SK-N-SH (cell line): Measurements from ENCODE around the gene ASTN2. TPM values are rescaled to one million over a fixed set of nuclear protein-coding genes. Genes with fewer than 3 reads are reported as not detected.

Experiments
- CTCF ChIA-PET: fragments of 300-600, 350-600 bp; formaldehyde crosslinking; extraction: SDS; loops from one replicate; lab custom pipeline; 2021; lab: Yijun Ruan, JAX
- POLR2A ChIA-PET: fragments of 350-600 bp; sonication (Branson Sonifier 250); formaldehyde crosslinking; extraction: SDS; loops from one replicate; lab custom pipeline; 2020; ENCODE audit warnings: antibody characterized with exemption, inconsistent platforms; lab: Yijun Ruan, JAX
- DNase-seq: peaks from one replicate; pipeline ENCODE4 v3.0.0; 2012
- H2AFZ ChIP-seq: fragments of 200-600 bp; sonication (generic); 2 replicates; pipeline ENCODE4 v1.8.1; 2016; ENCODE audit warnings: antibody characterized with exemption, mild to moderate bottlenecking, low read depth
- H3F3A ChIP-seq: fragments of 200-600 bp; sonication (generic); replicated peaks from 2 replicates; pipeline ENCODE3; 2016; ENCODE audit warnings: antibody characterized with exemption, mild to moderate bottlenecking; ENCODE audit not compliant: insufficient read depth
- H3K27ac ChIP-seq, 2 experiments: fragments of 200-500 bp in 1 of 2; fragments of 200-600 bp in 1 of 2; sonication (Bioruptor generic) in 1 of 2; sonication (generic), shearing (Covaris generic) in 1 of 2; 2 replicates each; pipeline versions ENCODE4 v1.5.1 to v1.6.1; 2014 to 2016; ENCODE audit warnings: low read depth in 2 of 2, inconsistent platforms in 1 of 2, low read length in 1 of 2, mild to moderate bottlenecking in 1 of 2, mixed read lengths in 1 of 2
- H3K27me3 ChIP-seq: fragments of 200-600 bp; sonication (generic), shearing (Covaris generic); 2 replicates; pipeline ENCODE4 v1.6.1; 2016; ENCODE audit warnings: mixed run types; ENCODE audit not compliant: insufficient read depth
- H3K36me3 ChIP-seq, 2 experiments: fragments of 200-500 bp in 1 of 2; fragments of 200-600 bp in 1 of 2; sonication (Bioruptor generic) in 1 of 2; sonication (generic) in 1 of 2; replicated peaks in 1 of 2; 2 replicates each; pipeline versions ENCODE3 to v1.5.1; 2014 to 2016; ENCODE audit warnings: low read length in 1 of 2, mild to moderate bottlenecking in 1 of 2; ENCODE audit not compliant: insufficient read depth in 2 of 2, control insufficient read depth in 1 of 2
- H3K4me1 ChIP-seq, 2 experiments: fragments of 200-500 bp in 1 of 2; fragments of 200-600 bp in 1 of 2; sonication (Bioruptor generic) in 1 of 2; sonication (generic), shearing (Covaris generic) in 1 of 2; 2 replicates each; pipeline versions ENCODE4 v1.5.1 to v1.6.1; 2014 to 2016; ENCODE audit warnings: low read depth in 1 of 2, low read length in 1 of 2, mixed run types in 1 of 2; ENCODE audit not compliant: insufficient read depth in 2 of 2, control insufficient read depth in 1 of 2
- H3K4me2 ChIP-seq: fragments of 200-600 bp; sonication (generic), shearing (Covaris generic); 2 replicates; pipeline ENCODE4 v1.6.1; 2017; ENCODE audit warnings: mixed run types
- H3K4me3 ChIP-seq, 2 experiments: fragments of 200-500 bp in 1 of 2; fragments of 200-600 bp in 1 of 2; sonication (Bioruptor generic) in 1 of 2; sonication (generic), shearing (Covaris generic) in 1 of 2; 2 replicates each; pipeline versions ENCODE4 v1.5.1 to v1.8.1; 2014 to 2016; ENCODE audit warnings: low read depth in 2 of 2, inconsistent platforms in 1 of 2, low read length in 1 of 2, mild to moderate bottlenecking in 1 of 2, mixed read lengths in 1 of 2, moderate library complexity in 1 of 2
- H3K79me2 ChIP-seq: fragments of 200-600 bp; sonication (generic); 2 replicates; pipeline ENCODE4 v1.8.1; 2017; ENCODE audit warnings: mild to moderate bottlenecking; ENCODE audit not compliant: insufficient read depth
- H3K9ac ChIP-seq: fragments of 200-600 bp; sonication (generic); 2 replicates; pipeline ENCODE4 v1.6.1; 2017; ENCODE audit warnings: mixed run types
- H3K9me2 ChIP-seq: fragments of 200-600 bp; sonication (generic); 2 replicates; pipeline ENCODE4 v1.6.1; 2017; ENCODE audit warnings: mixed run types
- H3K9me3 ChIP-seq: fragments of 200-600 bp; sonication (generic); 2 replicates; pipeline ENCODE4 v1.6.1; 2017; ENCODE audit warnings: mixed run types, mild to moderate bottlenecking, moderate library complexity
- H4K20me1 ChIP-seq: fragments of 200-600 bp; sonication (generic); 2 replicates; pipeline ENCODE4 v1.6.1; 2017; ENCODE audit warnings: mild to moderate bottlenecking, mixed run types; ENCODE audit not compliant: insufficient read depth
- CHD2 ChIP-seq: fragments of 150-350 bp; IDR thresholded peaks from 2 replicates; pipeline ENCODE4 v1.6.1; 2018; ENCODE audit warnings: low read length; ENCODE audit not compliant: partially characterized antibody
- EP300 ChIP-seq, 2 experiments: IDR thresholded peaks; 2 replicates each; pipeline versions ENCODE4 v1.4.0 to v1.6.1; 2012; ENCODE audit warnings: borderline replicate concordance in 1 of 2, low read depth in 1 of 2, low read length in 1 of 2
- EZH2phosphoT487 ChIP-seq: fragments of 200-600 bp; sonication (generic); IDR thresholded peaks from 2 replicates; pipeline ENCODE4 v1.6.1; 2017; ENCODE audit warnings: low read depth, mixed run types, mild to moderate bottlenecking, antibody characterized with exemption, moderate library complexity, borderline replicate concordance
- FOSL2 ChIP-seq: IDR thresholded peaks from 2 replicates; pipeline ENCODE4 v1.4.0; 2012; ENCODE audit warnings: low read depth, mild to moderate bottlenecking, moderate library complexity, borderline replicate concordance
- FOXJ3 ChIP-seq: sonication (generic); formaldehyde crosslinking; IDR thresholded peaks from 2 replicates; pipeline ENCODE4 v1.5.1; 2020; ENCODE audit warnings: mild to moderate bottlenecking, missing genetic modification reagents
- FOXM1 ChIP-seq: IDR thresholded peaks from 2 replicates; pipeline ENCODE4 v1.4.0; 2012; ENCODE audit warnings: low read depth, mild to moderate bottlenecking
- IRF3 ChIP-seq: fragments of 150-350 bp; IDR thresholded peaks from 2 replicates; pipeline ENCODE4 v1.6.1; 2016; ENCODE audit warnings: mild to moderate bottlenecking, low read depth, low read length
- MAX ChIP-seq: IDR thresholded peaks from 2 replicates; pipeline ENCODE4 v1.4.0; 2012; ENCODE audit warnings: low read depth
- NFIC ChIP-seq: IDR thresholded peaks from 2 replicates; pipeline ENCODE4 v1.4.0; 2012; ENCODE audit warnings: borderline replicate concordance
- NRF1 ChIP-seq: IDR thresholded peaks from 2 replicates; pipeline ENCODE4 v1.6.1; 2012; ENCODE audit warnings: low read depth, mild to moderate bottlenecking, low read length
- PBX3 ChIP-seq: IDR thresholded peaks from 2 replicates; pipeline ENCODE4; 2012
- RAD21 ChIP-seq: IDR thresholded peaks from 2 replicates; pipeline ENCODE4 v1.6.1; 2012; ENCODE audit warnings: mild to moderate bottlenecking, low read length
- REST ChIP-seq: IDR thresholded peaks from 2 replicates; pipeline ENCODE4 v1.6.1; 2012; ENCODE audit warnings: mild to moderate bottlenecking, low read depth, low read length, moderate library complexity
- TAF1 ChIP-seq: IDR thresholded peaks from 2 replicates; pipeline ENCODE4 v1.6.1; 2012; ENCODE audit warnings: low read depth, mild to moderate bottlenecking, low read length, moderate library complexity, borderline replicate concordance
- TEAD4 ChIP-seq: IDR thresholded peaks from 2 replicates; pipeline ENCODE4 v1.4.0; 2012; ENCODE audit warnings: mild to moderate bottlenecking, borderline replicate concordance; ENCODE audit not compliant: insufficient read depth
- USF2 ChIP-seq: fragments of 150-350 bp; IDR thresholded peaks from 2 replicates; pipeline ENCODE4 v1.6.1; 2017; ENCODE audit warnings: antibody characterized with exemption, low read length, low read depth, borderline replicate concordance
- WGBS: methylation state at CpG from one replicate; pipeline ENCODE4 v1.1.6; 2017; ENCODE audit warnings: low lambda C conversion rate; 5-methylcytosine and 5-hydroxymethylcytosine counted together
- polyA plus RNA-seq, 3 experiments: library from polyadenylated mRNA; depleted of rRNA; stranded (reverse); fragments of >200 nt; gene quantifications; 2 replicates each; pipeline ENCODE4 v1.2.3, GENCODE V29; 2012

Gene ASTN2
- polyA plus RNA-seq, 1 of the 3 experiments (the other 2 are of a cell fraction): 6.6 TPM

GRCh38 chr9:116697887-116698286, 717.0 kb downstream of the ASTN2 start:
- Histone ChIP-seq H3K79me2 (peaks cover 71% of the 10 kb centered on the region), H3K36me3 (peaks cover 42 to 70% of the 10 kb centered on the region in 2 experiments), H3K9me2 (no peaks in the 10 kb centered on the region), H3K27ac (no peak overlapping the region), H3F3A (peaks cover 3% of the 10 kb centered on the region), H3K9me3 (no peaks in the 10 kb centered on the region), H3K4me2 (no peak overlapping the region), H3K27me3 (no peaks in the 10 kb centered on the region), H3K9ac (no peak overlapping the region), H3K4me1 (peaks cover 0 to 15% of the 10 kb centered on the region in 2 experiments; a peak in 3 of 4 replicates), H3K4me3 (no peak overlapping the region), H4K20me1 (peaks cover 42% of the 10 kb centered on the region), H2AFZ (no peak overlapping the region)
- TF ChIP-seq NRF1: no peak
- TF ChIP-seq REST: no peak
- no peak for TF ChIP-seq FOSL2
- TF ChIP-seq PBX3: no peak
- no peak for TF ChIP-seq EZH2phosphoT487
- no peak for TF ChIP-seq FOXJ3 (CRISPR knock-in tag)
- TF ChIP-seq RAD21: no peak
- no peak for TF ChIP-seq EP300 (IDR thresholded peaks at IDR 0.05; ENCODE audit: borderline replicate concordance in 1 of 2, low read depth in 1 of 2, low read length in 1 of 2)
- TF ChIP-seq USF2: no peak
- no peak for TF ChIP-seq CHD2
- TF ChIP-seq FOXM1: no peak
- TF ChIP-seq IRF3: no peak
- no peak for TF ChIP-seq TAF1
- TF ChIP-seq NFIC: no peak
- no peak for TF ChIP-seq MAX
- no peak for TF ChIP-seq TEAD4
- ChIA-PET CTCF (interaction anchor here (0.6 to 2.2 kb wide), 3 partner anchors 29 to 163 kb away, joined by 3 to 6 read pairs (median 3); no protein-coding TSS in a partner anchor), POLR2A (interaction anchor here (1.3 kb wide), 1 partner anchor 11 kb away, joined by 4 read pairs; the partner anchor contains the start of gene TRIM32)
- DNase-seq: no peak
- WGBS: 95% methylated on average over 12 of the region's 16 CpGs
